ENCODE results near the gene GABRG3. TPM values are rescaled to one million over a fixed set of nuclear protein-coding genes. Genes with fewer than 3 reads are reported as not detected.

Gene GABRG3
- total RNA-seq, 1 experiment from 2014 or later, result 0.15 TPM

GRCh38 chr15:27570746-27571145 lies 599.8 kb downstream of the GABRG3 start:
- no peak overlapping the region for H3K18ac ChIP-seq (ENCODE audit: insufficient read length, low read depth, low read length)
- no peak overlapping the region for H3K4me2 ChIP-seq (ENCODE audit: insufficient read depth, insufficient read length, low read length)
- H3K4me1 ChIP-seq (ENCODE audit: insufficient read depth, low read length), result no peaks in the 10 kb centered on the region
- H3K36me3 Mint-ChIP-seq (ENCODE audit: insufficient read depth in 1 of 3, low read depth in 3 of 3), result no peaks in the 10 kb centered on the region
- no peak overlapping the region for H2BK12ac ChIP-seq (ENCODE audit: insufficient read length, low read depth, low read length)
- no peak overlapping the region for H2BK120ac ChIP-seq (ENCODE audit: low read depth, low read length, poor library complexity, severe bottlenecking)
- no peaks in the 10 kb centered on the region for H3K23me2 ChIP-seq (ENCODE audit: insufficient read length, low read depth, low read length, poor library complexity, severe bottlenecking)
- no peak overlapping the region for H2AFZ ChIP-seq (ENCODE audit: low read length)
- H4K5ac ChIP-seq (ENCODE audit: insufficient read length, low read depth, low read length), result no peak overlapping the region
- no peak overlapping the region for H3K4me3 Mint-ChIP-seq
- no peak for DNase-seq
- H3K27ac Mint-ChIP-seq, result no peak overlapping the region
- H3K4ac ChIP-seq (ENCODE audit: low read depth, low read length), result no peak overlapping the region
- peaks cover 2 to 10% of the 10 kb centered on the region in 2 experiments; a peak in 3 of 4 replicates for H3K4me1 Mint-ChIP-seq
- H2BK20ac ChIP-seq (ENCODE audit: low read depth, low read length, poor library complexity, severe bottlenecking), result no peak overlapping the region
- no peaks in the 10 kb centered on the region for H3K27me3 ChIP-seq (ENCODE audit: insufficient read depth, low read length)
- H3K27ac ChIP-seq (ENCODE audit: insufficient read length, low read depth, low read length), result no peak overlapping the region
- no peak overlapping the region for H3K14ac ChIP-seq (ENCODE audit: insufficient read depth, low read length)
- H3K79me1 ChIP-seq (ENCODE audit: insufficient read depth, low read depth, low read length, poor library complexity, severe bottlenecking), result no peaks in the 10 kb centered on the region
- H4K8ac ChIP-seq (replicated peaks; ENCODE audit: insufficient read length, low read depth, low read length), result no peak overlapping the region
- H3T11ph ChIP-seq (ENCODE audit: low read length), result no peak overlapping the region
- H2BK15ac ChIP-seq (ENCODE audit: low read depth, low read length), result no peak overlapping the region
- peaks cover under 1% of the 10 kb centered on the region; the same call in 1 of the 2 replicates for H3K27me3 Mint-ChIP-seq (ENCODE audit: low read depth)
- no peak overlapping the region for H2BK5ac ChIP-seq (ENCODE audit: insufficient read length, low read length)
- no peak overlapping the region for H3K23ac ChIP-seq (ENCODE audit: insufficient read length, low read depth, low read length)
- TF ChIP-seq CTCF (conservative IDR thresholded peaks at IDR 0.05), result no peak
- no peaks in the 10 kb centered on the region for H3K9me3 ChIP-seq (ENCODE audit: control insufficient read depth, low read depth, low read length)
- no peak overlapping the region for H2AK5ac ChIP-seq (ENCODE audit: insufficient read length, low read length)
- H3K9me3 Mint-ChIP-seq, result no peaks in the 10 kb centered on the region
- no peaks in the 10 kb centered on the region for H3K79me2 ChIP-seq (ENCODE audit: insufficient read depth, low read length)
- no CpG with 5 or more reads among the region's 4 CpGs for WGBS (ENCODE audit: extremely low coverage, insufficient read length, low lambda C conversion rate)
- no peaks in the 10 kb centered on the region for H4K20me1 ChIP-seq (ENCODE audit: control insufficient read depth, insufficient read depth, insufficient read length)
- no peak overlapping the region for H3K56ac ChIP-seq (ENCODE audit: insufficient read length, low read depth, low read length)
- H4K91ac ChIP-seq (ENCODE audit: insufficient read length, low read depth, low read length), result no peak overlapping the region
- H3K9ac ChIP-seq (ENCODE audit: extremely low read depth, insufficient read length, low read length), result no peak overlapping the region
